HL-60 (cell line): ENCODE measurements around the gene ODC1.

Source experiments
- DNase-seq, 2 experiments: peaks; one replicate each; pipeline ENCODE4 v3.0.0-alpha.2; 2010 to 2020; ENCODE audit warnings: low read depth in 1 of 2, low spot score in 1 of 2
- H3K27ac ChIP-seq: fragments of 250-450 bp; sonication (Bioruptor Pico); replicated peaks from 2 replicates; pipeline ENCODE4 v1.5.1; 2020; ENCODE audit warnings: mild to moderate bottlenecking, moderate library complexity
- H3K27me3 ChIP-seq: fragments of 250-450 bp; sonication (Bioruptor Pico); 2 replicates; pipeline ENCODE4 v1.5.1; 2021; ENCODE audit warnings: mild to moderate bottlenecking, moderate library complexity; ENCODE audit not compliant: insufficient read depth, poor library complexity, severe bottlenecking
- H3K4me3 ChIP-seq: replicated peaks from 2 replicates; pipeline ENCODE4 v1.5.1; 2011; ENCODE audit warnings: mild to moderate bottlenecking, control low read depth, low read length; ENCODE audit not compliant: insufficient read depth
- GABPA ChIP-seq: IDR thresholded peaks from 2 replicates; pipeline ENCODE4 v1.6.1; 2012; ENCODE audit warnings: low read depth
- POLR2AphosphoS5 ChIP-seq: IDR thresholded peaks from 2 replicates; pipeline ENCODE4 v1.6.1; 2012; ENCODE audit warnings: low read depth
- SPI1 ChIP-seq: IDR thresholded peaks from 2 replicates; pipeline ENCODE4 v1.6.1; 2012; ENCODE audit warnings: low read depth, mild to moderate bottlenecking, borderline replicate concordance
- TF ChIP-seq, protein P1 (sequence below): IDR thresholded peaks from 2 replicates; pipeline ENCODE4 v1.6.1; 2012; ENCODE audit warnings: low read depth; ENCODE audit not compliant: insufficient replicate concordance
- TF ChIP-seq, protein P2 (sequence below): IDR thresholded peaks from one replicate; pipeline ENCODE4 v1.5.1; 2011; ENCODE audit warnings: low read length, control low read depth, inconsistent platforms; ENCODE audit not compliant: insufficient read depth

Gene ODC1

DNA sequence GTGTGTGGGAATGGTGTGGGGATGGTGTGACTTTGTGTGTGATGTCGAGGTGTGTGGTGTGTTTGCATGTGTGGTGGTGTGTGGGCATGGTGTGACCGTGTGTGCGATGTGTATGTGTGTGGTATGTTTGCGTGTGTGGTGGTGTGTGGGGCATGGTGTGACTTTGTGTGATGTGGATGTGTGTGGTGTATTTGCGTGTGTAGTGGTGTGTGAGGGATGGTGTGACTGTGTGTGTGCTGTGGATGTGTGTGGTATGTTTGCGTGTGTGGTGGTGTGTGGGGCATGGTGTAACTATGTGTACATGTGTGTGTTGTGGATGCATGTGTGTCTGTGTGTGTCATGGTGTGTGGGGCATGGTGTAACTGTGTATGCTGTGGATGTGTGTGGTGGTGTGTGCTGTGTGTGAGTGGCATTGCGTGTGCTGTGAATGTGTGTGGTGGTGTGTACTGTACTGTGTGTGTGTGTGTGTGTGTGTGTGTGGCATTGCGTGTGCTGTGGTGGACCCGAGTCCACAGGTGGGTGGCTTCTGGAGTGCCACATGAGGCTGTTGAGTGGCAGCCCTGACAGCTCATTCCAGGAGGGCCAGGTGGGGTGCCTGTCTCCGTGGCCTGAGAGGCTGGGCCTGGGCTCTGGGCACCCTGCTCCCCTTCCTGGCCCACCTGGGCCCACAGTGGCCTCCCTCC lies 14.7 kb downstream of the ODC1 start:
- DNase-seq, result no peak
- no peak overlapping the region for H3K27ac ChIP-seq
- no peaks in the 10 kb centered on the region for H3K27me3 ChIP-seq
- TF ChIP-seq POLR2AphosphoS5 (no peak), GABPA (no peak), SPI1 (no peak)
- TF ChIP-seq, protein P1, sequence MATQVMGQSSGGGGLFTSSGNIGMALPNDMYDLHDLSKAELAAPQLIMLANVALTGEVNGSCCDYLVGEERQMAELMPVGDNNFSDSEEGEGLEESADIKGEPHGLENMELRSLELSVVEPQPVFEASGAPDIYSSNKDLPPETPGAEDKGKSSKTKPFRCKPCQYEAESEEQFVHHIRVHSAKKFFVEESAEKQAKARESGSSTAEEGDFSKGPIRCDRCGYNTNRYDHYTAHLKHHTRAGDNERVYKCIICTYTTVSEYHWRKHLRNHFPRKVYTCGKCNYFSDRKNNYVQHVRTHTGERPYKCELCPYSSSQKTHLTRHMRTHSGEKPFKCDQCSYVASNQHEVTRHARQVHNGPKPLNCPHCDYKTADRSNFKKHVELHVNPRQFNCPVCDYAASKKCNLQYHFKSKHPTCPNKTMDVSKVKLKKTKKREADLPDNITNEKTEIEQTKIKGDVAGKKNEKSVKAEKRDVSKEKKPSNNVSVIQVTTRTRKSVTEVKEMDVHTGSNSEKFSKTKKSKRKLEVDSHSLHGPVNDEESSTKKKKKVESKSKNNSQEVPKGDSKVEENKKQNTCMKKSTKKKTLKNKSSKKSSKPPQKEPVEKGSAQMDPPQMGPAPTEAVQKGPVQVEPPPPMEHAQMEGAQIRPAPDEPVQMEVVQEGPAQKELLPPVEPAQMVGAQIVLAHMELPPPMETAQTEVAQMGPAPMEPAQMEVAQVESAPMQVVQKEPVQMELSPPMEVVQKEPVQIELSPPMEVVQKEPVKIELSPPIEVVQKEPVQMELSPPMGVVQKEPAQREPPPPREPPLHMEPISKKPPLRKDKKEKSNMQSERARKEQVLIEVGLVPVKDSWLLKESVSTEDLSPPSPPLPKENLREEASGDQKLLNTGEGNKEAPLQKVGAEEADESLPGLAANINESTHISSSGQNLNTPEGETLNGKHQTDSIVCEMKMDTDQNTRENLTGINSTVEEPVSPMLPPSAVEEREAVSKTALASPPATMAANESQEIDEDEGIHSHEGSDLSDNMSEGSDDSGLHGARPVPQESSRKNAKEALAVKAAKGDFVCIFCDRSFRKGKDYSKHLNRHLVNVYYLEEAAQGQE, result no peak
- TF ChIP-seq, protein P2, sequence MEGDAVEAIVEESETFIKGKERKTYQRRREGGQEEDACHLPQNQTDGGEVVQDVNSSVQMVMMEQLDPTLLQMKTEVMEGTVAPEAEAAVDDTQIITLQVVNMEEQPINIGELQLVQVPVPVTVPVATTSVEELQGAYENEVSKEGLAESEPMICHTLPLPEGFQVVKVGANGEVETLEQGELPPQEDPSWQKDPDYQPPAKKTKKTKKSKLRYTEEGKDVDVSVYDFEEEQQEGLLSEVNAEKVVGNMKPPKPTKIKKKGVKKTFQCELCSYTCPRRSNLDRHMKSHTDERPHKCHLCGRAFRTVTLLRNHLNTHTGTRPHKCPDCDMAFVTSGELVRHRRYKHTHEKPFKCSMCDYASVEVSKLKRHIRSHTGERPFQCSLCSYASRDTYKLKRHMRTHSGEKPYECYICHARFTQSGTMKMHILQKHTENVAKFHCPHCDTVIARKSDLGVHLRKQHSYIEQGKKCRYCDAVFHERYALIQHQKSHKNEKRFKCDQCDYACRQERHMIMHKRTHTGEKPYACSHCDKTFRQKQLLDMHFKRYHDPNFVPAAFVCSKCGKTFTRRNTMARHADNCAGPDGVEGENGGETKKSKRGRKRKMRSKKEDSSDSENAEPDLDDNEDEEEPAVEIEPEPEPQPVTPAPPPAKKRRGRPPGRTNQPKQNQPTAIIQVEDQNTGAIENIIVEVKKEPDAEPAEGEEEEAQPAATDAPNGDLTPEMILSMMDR, result no peak
- H3K4me3 ChIP-seq, result no peak overlapping the region

DNA sequence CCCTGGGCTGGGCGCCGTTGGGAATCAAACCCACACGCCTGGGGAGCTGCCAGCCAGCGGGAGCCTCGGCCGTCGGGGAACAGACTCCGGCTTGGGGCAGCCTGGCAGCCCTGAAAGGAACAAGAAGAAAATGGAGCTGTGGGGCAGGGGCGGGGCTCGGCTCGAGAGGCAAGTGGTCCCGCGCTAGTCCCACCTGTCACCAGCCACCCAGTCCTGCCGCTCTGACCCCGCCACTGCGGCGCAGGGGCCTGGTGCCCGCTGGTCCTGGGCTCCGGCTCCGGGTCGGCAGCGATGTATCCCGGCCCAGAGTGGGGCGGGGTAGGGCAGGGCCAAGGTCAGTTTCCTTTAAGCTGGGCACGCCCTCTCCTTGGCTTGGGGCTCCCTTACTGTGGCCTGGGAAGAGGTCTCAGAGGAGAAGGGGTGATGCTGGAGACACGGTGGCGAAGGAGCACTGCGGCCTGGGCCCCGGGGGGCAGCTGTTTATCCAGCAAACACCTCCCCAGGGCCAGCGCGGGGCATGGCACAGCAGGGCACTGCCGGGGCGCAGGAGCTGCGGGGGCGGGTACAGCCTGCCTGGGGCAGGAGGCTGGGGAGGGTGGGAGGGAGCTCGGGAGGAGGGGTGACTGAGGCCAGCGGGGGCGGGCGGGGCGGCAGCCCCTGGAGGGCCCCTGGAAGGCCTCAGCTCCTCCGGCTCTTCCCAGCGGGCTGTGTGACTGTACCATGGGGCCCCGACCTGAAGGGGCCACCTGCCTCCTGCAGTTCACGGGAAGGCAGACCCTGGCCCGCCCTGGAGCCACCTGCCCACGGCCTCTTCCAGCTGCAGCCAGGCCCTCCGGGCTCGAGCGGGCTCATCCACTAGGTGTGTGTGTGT lies 15.6 kb downstream of the ODC1 start:
- Histone ChIP-seq H3K27ac (no peak overlapping the region), H3K27me3 (no peaks in the 10 kb centered on the region), H3K4me3 (no peak overlapping the region)
- DNase-seq, result no peak
- TF ChIP-seq GABPA, result no peak
- TF ChIP-seq, protein P2, result no peak
- TF ChIP-seq POLR2AphosphoS5, result no peak
- TF ChIP-seq SPI1, result no peak
- TF ChIP-seq, protein P1, result no peak

- H3K27ac ChIP-seq, result no peak overlapping the region
- TF ChIP-seq SPI1, result no peak
- no peak for TF ChIP-seq POLR2AphosphoS5
- TF ChIP-seq, protein P2, result no peak
- TF ChIP-seq, protein P1, result no peak
- TF ChIP-seq GABPA, result no peak
- no peaks in the 10 kb centered on the region for H3K27me3 ChIP-seq
- no peak for DNase-seq
- H3K4me3 ChIP-seq, result no peak overlapping the region
These were observed 16.3 kb downstream of the ODC1 start for GRCh38 chr2:10431797-10432196.
